ENCODE results near the gene HEMK1.

HEMK1 gene

GRCh38 chr3:50575372-50575771 lies 6.0 kb downstream of the HEMK1 start:
- DNase-seq (ENCODE audit: low read depth): peak; percentile 46

- DNase-seq (ENCODE audit: low read depth): no peak
These were observed 8.0 kb downstream of the HEMK1 start for GRCh38 chr3:50577348-50577747.

GRCh38 chr3:50580683-50581458 lies 11.5 kb downstream of the HEMK1 start:
- DNase-seq (ENCODE audit: low read depth): no peak

GRCh38 chr3:50581459-50581842 lies 12.1 kb downstream of the HEMK1 start:
- no peak for DNase-seq (ENCODE audit: low read depth)

GRCh38 chr3:50582083-50582482 lies 12.8 kb downstream of the HEMK1 start:
- DNase-seq (ENCODE audit: low read depth): no peak

- DNase-seq (ENCODE audit: low read depth): no peak
These were observed 14.6 kb downstream of the HEMK1 start for GRCh38 chr3:50583897-50584296.

- DNase-seq (ENCODE audit: low read depth): no peak
These were observed 15.1 kb downstream of the HEMK1 start for GRCh38 chr3:50584391-50584790.

- DNase-seq (ENCODE audit: low read depth): no peak
These were observed 16.8 kb downstream of the HEMK1 start for GRCh38 chr3:50585919-50586762.

- no peak for DNase-seq (ENCODE audit: low read depth)
These were observed 17.4 kb downstream of the HEMK1 start for GRCh38 chr3:50586763-50587070.

- DNase-seq (ENCODE audit: low read depth): peak; percentile 18
These were observed 18.1 kb downstream of the HEMK1 start for GRCh38 chr3:50587373-50587772.

- DNase-seq (ENCODE audit: low read depth): no peak
These were observed 18.8 kb downstream of the HEMK1 start for GRCh38 chr3:50587806-50588758.

- DNase-seq (ENCODE audit: low read depth): peak; percentile 23
These were observed 19.6 kb downstream of the HEMK1 start for GRCh38 chr3:50588759-50589433.

- no peak for DNase-seq (ENCODE audit: low read depth)
These were observed 21.9 kb downstream of the HEMK1 start for GRCh38 chr3:50591196-50591741.

- no peak for DNase-seq (ENCODE audit: low read depth)
These were observed 23.2 kb downstream of the HEMK1 start for GRCh38 chr3:50592568-50592967.

GRCh38 chr3:50594253-50594785 lies 25.0 kb downstream of the HEMK1 start:
- no peak for DNase-seq (ENCODE audit: low read depth)

GRCh38 chr3:50599115-50599715 lies 29.9 kb downstream of the HEMK1 start:
- no peak for DNase-seq (ENCODE audit: low read depth)

- DNase-seq (ENCODE audit: low read depth): no peak
These were observed 30.4 kb downstream of the HEMK1 start for GRCh38 chr3:50599716-50600118.

- no peak for DNase-seq (ENCODE audit: low read depth)
These were observed 30.9 kb downstream of the HEMK1 start for GRCh38 chr3:50600141-50600753.

- peak; percentile 76 for DNase-seq (ENCODE audit: low read depth)
These were observed 31.7 kb downstream of the HEMK1 start for GRCh38 chr3:50600841-50601591.
